ACC112 (cell line): ENCODE results near the gene SLC25A44.
"Not testable (repeated sequence)": the region's sequence is repeated elsewhere in the genome, so short reads cannot be mapped to it uniquely, and the experiment has no call there.

Source experiments
- H2AFZ ChIP-seq: fragments of 200-600 bp; sonication (generic); one replicate; pipeline ENCODE4 v1.6.0; 2017; ENCODE audit warnings: antibody characterized with exemption, low read length; ENCODE audit not compliant: unreplicated experiment
- H3K27ac ChIP-seq: fragments of 200-600 bp; sonication (generic); 2 replicates; pipeline ENCODE4 v1.5.1; 2014; ENCODE audit warnings: low read depth, mild to moderate bottlenecking, antibody characterized with exemption, low read length, moderate library complexity
- H3K27me3 ChIP-seq: fragments of 200-600 bp; sonication (generic); 2 replicates; pipeline ENCODE4 v1.6.1; 2014; ENCODE audit warnings: mild to moderate bottlenecking, antibody characterized with exemption, low read length, moderate library complexity, mixed read lengths; ENCODE audit not compliant: insufficient read depth
- H3K36me3 ChIP-seq: fragments of 200-600 bp; sonication (generic); 2 replicates; pipeline ENCODE4 v1.6.1; 2016; ENCODE audit warnings: mild to moderate bottlenecking, antibody characterized with exemption, low read length, moderate library complexity, mixed read lengths; ENCODE audit not compliant: insufficient read depth
- H3K4me1 ChIP-seq: fragments of 200-600 bp; sonication (generic); one replicate; pipeline ENCODE4 v1.6.1; 2016; ENCODE audit warnings: low read length, mixed read lengths; ENCODE audit not compliant: insufficient read depth, unreplicated experiment, control insufficient read depth
- H3K4me3 ChIP-seq: fragments of 200-600 bp; sonication (generic); 2 replicates; pipeline ENCODE4 v1.5.1; 2014; ENCODE audit warnings: mild to moderate bottlenecking, low read depth, low read length
- H3K79me2 ChIP-seq: fragments of 200-600 bp; sonication (generic); one replicate; pipeline ENCODE4 v1.6.0; 2016; ENCODE audit warnings: low read length; ENCODE audit not compliant: control insufficient read depth, unreplicated experiment, insufficient read depth

The SLC25A44 gene

GRCh38 chr1:156164125-156164831, 29.6 kb upstream of the SLC25A44 start:
- Histone ChIP-seq H3K27ac (no peak overlapping the region; the same call in 1 of the 2 replicates), H3K79me2 (no peaks in the 10 kb centered on the region), H3K36me3 (no peaks in the 10 kb centered on the region), H3K4me3 (no peak overlapping the region), H3K4me1 (peaks cover 29% of the 10 kb centered on the region), H2AFZ (no peak overlapping the region), H3K27me3 (no peaks in the 10 kb centered on the region)

GRCh38 chr1:156165083-156165482, 28.8 kb upstream of the SLC25A44 start:
- H3K36me3 ChIP-seq, result no peaks in the 10 kb centered on the region
- H3K4me1 ChIP-seq, result peaks cover 25% of the 10 kb centered on the region
- no peak overlapping the region for H3K4me3 ChIP-seq
- no peaks in the 10 kb centered on the region for H3K79me2 ChIP-seq
- no peaks in the 10 kb centered on the region for H3K27me3 ChIP-seq
- no peak overlapping the region for H3K27ac ChIP-seq
- no peak overlapping the region for H2AFZ ChIP-seq

GRCh38 chr1:156167536-156167935, 26.4 kb upstream of the SLC25A44 start:
- no peak overlapping the region for H3K27ac ChIP-seq

GRCh38 chr1:156172696-156173470, 21.0 kb upstream of the SLC25A44 start:
- Histone ChIP-seq H3K79me2 (no peaks in the 10 kb centered on the region), H3K4me1 (no peaks in the 10 kb centered on the region), H3K36me3 (no peaks in the 10 kb centered on the region), H3K27me3 (no peaks in the 10 kb centered on the region), H3K27ac (no peak overlapping the region), H3K4me3 (no peak overlapping the region), H2AFZ (no peak overlapping the region)

More at GRCh38 chr1:156167536-156167935, 26.4 kb upstream of the SLC25A44 start:
- H3K27me3 ChIP-seq, result no peaks in the 10 kb centered on the region
- H3K4me1 ChIP-seq, result peaks cover 8% of the 10 kb centered on the region
- no peaks in the 10 kb centered on the region for H3K36me3 ChIP-seq
- no peaks in the 10 kb centered on the region for H3K79me2 ChIP-seq
- H3K4me3 ChIP-seq, result no peak overlapping the region
- no peak overlapping the region for H2AFZ ChIP-seq

- H3K79me2 ChIP-seq, result no peaks in the 10 kb centered on the region
- no peak overlapping the region for H3K4me3 ChIP-seq
- no peaks in the 10 kb centered on the region for H3K4me1 ChIP-seq
- no peak overlapping the region for H2AFZ ChIP-seq
- no peak overlapping the region for H3K27ac ChIP-seq
- H3K36me3 ChIP-seq, result no peaks in the 10 kb centered on the region
- no peaks in the 10 kb centered on the region for H3K27me3 ChIP-seq
These were observed 17.2 kb upstream of the SLC25A44 start for GRCh38 chr1:156176610-156177210.

- H3K4me1 ChIP-seq, result no peaks in the 10 kb centered on the region
- no peak overlapping the region for H3K4me3 ChIP-seq
- no peaks in the 10 kb centered on the region for H3K36me3 ChIP-seq
- no peaks in the 10 kb centered on the region for H3K79me2 ChIP-seq
- no peak overlapping the region for H2AFZ ChIP-seq
- H3K27ac ChIP-seq, result no peak overlapping the region
- no peaks in the 10 kb centered on the region for H3K27me3 ChIP-seq
These were observed 15.8 kb upstream of the SLC25A44 start for GRCh38 chr1:156177919-156178654.

GRCh38 chr1:156180471-156180870, 13.4 kb upstream of the SLC25A44 start:
- Histone ChIP-seq H3K4me1 (no peaks in the 10 kb centered on the region), H3K36me3 (no peaks in the 10 kb centered on the region), H3K27ac (no peak overlapping the region), H2AFZ (no peak overlapping the region), H3K79me2 (no peaks in the 10 kb centered on the region), H3K27me3 (no peaks in the 10 kb centered on the region), H3K4me3 (no peak overlapping the region)

- not testable (repeated sequence) for H2AFZ ChIP-seq, H3K4me1 ChIP-seq, H3K79me2 ChIP-seq, H3K27ac ChIP-seq, H3K36me3 ChIP-seq, H3K27me3 ChIP-seq, H3K4me3 ChIP-seq
These were observed 12.4 kb upstream of the SLC25A44 start for GRCh38 chr1:156181391-156181924.

GRCh38 chr1:156182010-156182779, 11.7 kb upstream of the SLC25A44 start:
- not testable (repeated sequence) for H3K4me3 ChIP-seq, H3K36me3 ChIP-seq, H3K4me1 ChIP-seq, H2AFZ ChIP-seq, H3K27me3 ChIP-seq, H3K79me2 ChIP-seq, H3K27ac ChIP-seq
